ENCODE data around the gene SF3B1.

SF3B1 gene

DNA sequence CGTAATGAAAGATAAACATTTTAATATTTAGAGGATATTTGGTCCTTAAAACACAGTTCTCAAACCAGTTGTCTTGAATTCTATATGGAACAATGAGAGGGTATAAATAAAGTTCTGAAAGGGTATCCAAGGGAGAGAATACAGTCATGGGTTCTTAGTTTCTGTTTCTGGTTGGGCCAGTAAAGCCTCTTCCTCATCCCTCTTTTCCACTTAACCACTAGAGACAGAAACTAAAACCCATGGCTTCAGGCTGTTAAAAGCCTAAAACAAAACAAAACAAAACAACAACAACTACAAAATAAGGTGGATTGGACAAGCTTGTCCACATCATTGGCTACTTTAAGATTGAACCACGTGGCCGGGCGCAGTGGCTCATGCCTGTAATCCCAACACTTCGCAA lies 37.3 kb upstream of the SF3B1 start:
- Histone ChIP-seq H3K14ac (ENCODE audit: low read length) (no peak overlapping the region), H2AK5ac (ENCODE audit: low read length) (no peak overlapping the region), H3K79me2 (ENCODE audit: control insufficient read depth, insufficient read depth, low read length, poor library complexity) (no peaks in the 10 kb centered on the region), H2BK120ac (ENCODE audit: insufficient read depth, low read length, poor library complexity) (no peak overlapping the region), H4K12ac (ENCODE audit: low read depth, low read length) (no peak overlapping the region), H3K9me3 (ENCODE audit: insufficient read depth, low read depth, low read length) (no peaks in the 10 kb centered on the region), H3K27ac (ENCODE audit: low read depth, low read length) (no peak overlapping the region), H2BK12ac (ENCODE audit: low read length) (no peak overlapping the region), H2BK5ac (ENCODE audit: low read depth, low read length, poor library complexity) (no peak overlapping the region), H3K18ac (ENCODE audit: low read length) (no peak overlapping the region), H3K4me3 (ENCODE audit: low read depth, low read length) (no peak overlapping the region), H3K4ac (ENCODE audit: low read depth, low read length) (no peak overlapping the region), H3K79me1 (ENCODE audit: low read length) (no peaks in the 10 kb centered on the region), H3K36me3 (ENCODE audit: control insufficient read depth in 1 of 2, insufficient read depth in 2 of 2, low read length in 2 of 2) (peaks cover 39 to 40% of the 10 kb centered on the region in 2 experiments), H3K9ac (ENCODE audit: low read length) (no peak overlapping the region), H3K4me1 (ENCODE audit: control insufficient read depth in 1 of 2, insufficient read depth in 2 of 2, low read length in 2 of 2) (no peaks in the 10 kb centered on the region), H2AFZ (ENCODE audit: insufficient read depth, low read length, poor library complexity) (no peak overlapping the region), H3K4me2 (ENCODE audit: low read length) (no peak overlapping the region), H3K23ac (ENCODE audit: low read length) (no peak overlapping the region), H4K91ac (ENCODE audit: low read depth, low read length) (no peak overlapping the region), H4K8ac (ENCODE audit: low read depth, low read length) (no peak overlapping the region), H3K27me3 (ENCODE audit: insufficient read depth, low read length) (no peaks in the 10 kb centered on the region)
- no CpG with 5 or more reads among the region's 5 CpGs for WGBS (ENCODE audit: extremely low coverage, insufficient coverage, insufficient read length)
- DNase-seq = no peak

- no peaks in the 10 kb centered on the region for H3K9me3 ChIP-seq (ENCODE audit: insufficient read depth, low read depth, low read length)
- H3K79me2 ChIP-seq (ENCODE audit: control insufficient read depth, insufficient read depth, low read length, poor library complexity) = no peaks in the 10 kb centered on the region
- no peak overlapping the region for H3K23ac ChIP-seq (ENCODE audit: low read length)
- no peak overlapping the region for H3K27ac ChIP-seq (ENCODE audit: low read depth, low read length)
- no peak overlapping the region for H3K4me3 ChIP-seq (ENCODE audit: low read depth, low read length)
- H3K27me3 ChIP-seq (ENCODE audit: insufficient read depth, low read length) = no peaks in the 10 kb centered on the region
- H2AK5ac ChIP-seq (ENCODE audit: low read length) = no peak overlapping the region
- no peak overlapping the region for H3K9ac ChIP-seq (ENCODE audit: low read length)
- peaks cover 30 to 35% of the 10 kb centered on the region in 2 experiments for H3K36me3 ChIP-seq (ENCODE audit: control insufficient read depth in 1 of 2, insufficient read depth in 2 of 2, low read length in 2 of 2)
- no peak overlapping the region for H3K14ac ChIP-seq (ENCODE audit: low read length)
- H4K8ac ChIP-seq (ENCODE audit: low read depth, low read length) = no peak overlapping the region
- no peak overlapping the region for H4K12ac ChIP-seq (ENCODE audit: low read depth, low read length)
- no peak overlapping the region for H3K4me2 ChIP-seq (ENCODE audit: low read length)
- H4K91ac ChIP-seq (ENCODE audit: low read depth, low read length) = no peak overlapping the region
- DNase-seq = no peak
- H3K18ac ChIP-seq (ENCODE audit: low read length) = no peak overlapping the region
- H3K79me1 ChIP-seq (ENCODE audit: low read length) = no peaks in the 10 kb centered on the region
- no peaks in the 10 kb centered on the region for H3K4me1 ChIP-seq (ENCODE audit: control insufficient read depth in 1 of 2, insufficient read depth in 2 of 2, low read length in 2 of 2)
- no peak overlapping the region for H2BK5ac ChIP-seq (ENCODE audit: low read depth, low read length, poor library complexity)
- no CpG with 5 or more reads among the region's 1 CpG for WGBS (ENCODE audit: extremely low coverage, insufficient coverage, insufficient read length)
- H2BK12ac ChIP-seq (ENCODE audit: low read length) = no peak overlapping the region
- no peak overlapping the region for H2BK120ac ChIP-seq (ENCODE audit: insufficient read depth, low read length, poor library complexity)
- H3K4ac ChIP-seq (ENCODE audit: low read depth, low read length) = no peak overlapping the region
- H2AFZ ChIP-seq (ENCODE audit: insufficient read depth, low read length, poor library complexity) = no peak overlapping the region
Observed at GRCh38 chr2:197464175-197464574, 29.3 kb upstream of the SF3B1 start.

DNA sequence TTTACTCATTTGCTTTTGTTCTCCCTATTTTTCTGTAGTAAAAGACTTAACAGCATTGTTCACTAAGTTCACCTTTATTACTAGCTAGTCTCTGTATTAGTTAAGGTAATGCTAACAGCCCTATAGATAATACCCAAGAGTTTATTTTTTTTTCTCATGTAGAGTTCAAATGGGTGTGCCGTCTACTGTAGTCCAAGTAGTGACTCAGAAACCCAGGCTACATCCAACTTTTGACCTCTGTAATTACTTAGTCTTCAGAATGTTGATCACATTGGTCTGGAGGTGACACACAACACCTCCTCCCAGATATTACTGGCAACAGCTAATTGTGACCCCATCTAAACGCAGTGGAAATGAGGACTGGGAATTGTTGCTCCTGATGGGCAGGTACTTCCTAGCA lies 26.2 kb upstream of the SF3B1 start:
- no peak overlapping the region for H3K18ac ChIP-seq (ENCODE audit: low read length)
- DNase-seq = no peak
- no peak overlapping the region for H4K12ac ChIP-seq (ENCODE audit: low read depth, low read length)
- H3K27ac ChIP-seq (ENCODE audit: low read depth, low read length) = no peak overlapping the region
- H3K27me3 ChIP-seq (ENCODE audit: insufficient read depth, low read length) = no peaks in the 10 kb centered on the region
- peaks cover 3% of the 10 kb centered on the region for H3K79me2 ChIP-seq (ENCODE audit: control insufficient read depth, insufficient read depth, low read length, poor library complexity)
- no peaks in the 10 kb centered on the region for H3K9me3 ChIP-seq (ENCODE audit: insufficient read depth, low read depth, low read length)
- H4K91ac ChIP-seq (ENCODE audit: low read depth, low read length) = no peak overlapping the region
- H3K4ac ChIP-seq (ENCODE audit: low read depth, low read length) = no peak overlapping the region
- H3K4me1 ChIP-seq (ENCODE audit: control insufficient read depth in 1 of 2, insufficient read depth in 2 of 2, low read length in 2 of 2) = no peaks in the 10 kb centered on the region
- no peaks in the 10 kb centered on the region for H3K79me1 ChIP-seq (ENCODE audit: low read length)
- H2BK12ac ChIP-seq (ENCODE audit: low read length) = no peak overlapping the region
- H3K36me3 ChIP-seq (ENCODE audit: control insufficient read depth in 1 of 2, insufficient read depth in 2 of 2, low read length in 2 of 2) = peaks cover 22 to 23% of the 10 kb centered on the region in 2 experiments
- no peak overlapping the region for H2BK5ac ChIP-seq (ENCODE audit: low read depth, low read length, poor library complexity)
- H4K8ac ChIP-seq (ENCODE audit: low read depth, low read length) = no peak overlapping the region
- H2AK5ac ChIP-seq (ENCODE audit: low read length) = no peak overlapping the region
- H3K4me2 ChIP-seq (ENCODE audit: low read length) = no peak overlapping the region
- WGBS (ENCODE audit: extremely low coverage, insufficient coverage, insufficient read length) = no CpG with 5 or more reads among the region's 2 CpGs
- H3K23ac ChIP-seq (ENCODE audit: low read length) = no peak overlapping the region
- no peak overlapping the region for H3K14ac ChIP-seq (ENCODE audit: low read length)
- H2BK120ac ChIP-seq (ENCODE audit: insufficient read depth, low read length, poor library complexity) = no peak overlapping the region
- no peak overlapping the region for H2AFZ ChIP-seq (ENCODE audit: insufficient read depth, low read length, poor library complexity)
- H3K9ac ChIP-seq (ENCODE audit: low read length) = no peak overlapping the region
- H3K4me3 ChIP-seq (ENCODE audit: low read depth, low read length) = no peak overlapping the region

DNA sequence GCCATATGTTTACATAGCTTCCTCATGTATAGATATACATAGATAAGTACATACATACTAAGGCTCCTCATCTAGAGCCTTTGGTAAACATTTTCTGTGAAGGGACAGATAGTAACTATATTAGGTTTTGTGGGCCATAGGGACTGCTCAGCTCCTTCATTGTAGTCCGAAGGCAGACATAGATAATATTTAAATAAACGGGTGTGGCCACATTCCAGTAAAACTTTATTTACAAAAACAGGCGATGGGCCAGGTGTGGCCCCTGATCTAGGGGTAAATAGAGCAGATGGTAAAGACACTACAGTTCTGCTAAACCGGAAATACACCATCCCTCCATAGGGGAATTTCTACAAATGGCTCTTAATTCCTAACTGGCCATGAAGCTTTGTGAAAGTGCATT lies 25.8 kb upstream of the SF3B1 start:
- Histone ChIP-seq H3K79me2 (ENCODE audit: control insufficient read depth, insufficient read depth, low read length, poor library complexity) (peaks cover 4% of the 10 kb centered on the region), H3K18ac (ENCODE audit: low read length) (no peak overlapping the region), H3K4ac (ENCODE audit: low read depth, low read length) (no peak overlapping the region), H4K91ac (ENCODE audit: low read depth, low read length) (no peak overlapping the region), H2BK12ac (ENCODE audit: low read length) (no peak overlapping the region), H3K9ac (ENCODE audit: low read length) (no peak overlapping the region), H2BK5ac (ENCODE audit: low read depth, low read length, poor library complexity) (no peak overlapping the region), H3K9me3 (ENCODE audit: insufficient read depth, low read depth, low read length) (no peaks in the 10 kb centered on the region), H3K23ac (ENCODE audit: low read length) (no peak overlapping the region), H3K4me1 (ENCODE audit: control insufficient read depth in 1 of 2, insufficient read depth in 2 of 2, low read length in 2 of 2) (no peaks in the 10 kb centered on the region), H4K8ac (ENCODE audit: low read depth, low read length) (no peak overlapping the region), H3K14ac (ENCODE audit: low read length) (no peak overlapping the region), H2AFZ (ENCODE audit: insufficient read depth, low read length, poor library complexity) (no peak overlapping the region), H3K27me3 (ENCODE audit: insufficient read depth, low read length) (no peaks in the 10 kb centered on the region), H3K27ac (ENCODE audit: low read depth, low read length) (no peak overlapping the region), H3K79me1 (ENCODE audit: low read length) (no peaks in the 10 kb centered on the region), H2AK5ac (ENCODE audit: low read length) (no peak overlapping the region), H4K12ac (ENCODE audit: low read depth, low read length) (no peak overlapping the region), H3K36me3 (ENCODE audit: control insufficient read depth in 1 of 2, insufficient read depth in 2 of 2, low read length in 2 of 2) (peaks cover 19 to 20% of the 10 kb centered on the region in 2 experiments), H3K4me3 (ENCODE audit: low read depth, low read length) (no peak overlapping the region), H2BK120ac (ENCODE audit: insufficient read depth, low read length, poor library complexity) (no peak overlapping the region), H3K4me2 (ENCODE audit: low read length) (no peak overlapping the region)
- no CpG with 5 or more reads among the region's 4 CpGs for WGBS (ENCODE audit: extremely low coverage, insufficient coverage, insufficient read length)
- DNase-seq = no peak

All from trophoblast cell (in vitro differentiated cells and primary cell).